K562 (cell line): ENCODE measurements around the gene LITAF.

Experiments used
- SMARCE1 ChIP-seq: fragments of 450-650 bp; IDR thresholded peaks from 2 replicates; pipeline ENCODE4 v1.7.1; 2016; ENCODE audit warnings: mild to moderate bottlenecking
- STAT5B ChIP-seq: fragments of 250-450 bp; sonication (Bioruptor Pico); IDR thresholded peaks from 2 replicates; pipeline ENCODE4 v1.8.0; 2021; ENCODE audit warnings: mild to moderate bottlenecking, inconsistent platforms
- TARDBP ChIP-seq: fragments of 450-650 bp; IDR thresholded peaks from 2 replicates; pipeline ENCODE4 v1.6.1; 2016
- ZNF518B ChIP-seq: fragments of 250-450 bp; sonication (Bioruptor Pico); IDR thresholded peaks from 2 replicates; pipeline ENCODE4 v1.5.0; 2021; ENCODE audit warnings: mild to moderate bottlenecking, moderate library complexity

DNA sequence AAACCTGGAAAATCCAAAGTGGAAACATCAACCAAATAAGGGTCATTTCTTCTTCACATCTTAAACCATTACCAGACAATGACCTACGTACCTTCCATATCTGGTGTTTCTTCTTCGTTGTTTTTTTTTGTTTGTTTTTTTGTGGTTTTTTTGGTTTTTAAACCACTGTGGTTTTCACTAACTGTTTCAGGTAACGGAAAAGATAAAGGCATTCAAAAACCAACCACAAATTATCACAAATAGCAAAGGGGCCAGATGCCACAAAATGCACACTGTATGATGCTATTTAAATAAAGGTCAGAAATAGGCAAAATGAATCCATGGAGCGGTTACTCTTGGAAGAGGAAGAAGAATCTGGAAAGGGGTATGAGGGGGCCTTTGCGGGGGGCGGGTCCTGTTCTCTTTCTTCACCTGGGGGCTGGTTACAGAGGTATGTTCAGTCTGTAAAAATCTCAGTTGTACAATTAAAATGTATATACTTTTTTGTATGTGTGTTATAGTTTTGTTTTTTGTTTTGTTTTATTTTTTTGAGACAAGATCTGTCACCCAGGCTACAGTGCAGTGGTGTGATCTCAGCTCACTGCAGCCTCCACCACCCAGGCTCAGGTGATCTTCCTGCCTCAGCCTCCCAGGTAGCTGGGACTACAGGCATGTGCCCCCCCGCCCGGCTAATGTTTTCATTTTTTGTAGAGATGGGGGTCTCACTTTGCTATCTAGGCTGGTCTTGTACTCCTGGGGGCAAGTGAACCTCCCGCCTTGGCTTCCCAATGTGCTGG is 29.6 kb downstream of the LITAF start:
- no peak for TF ChIP-seq TARDBP
- TF ChIP-seq STAT5B (CRISPR knock-in tag), result no peak
- TF ChIP-seq SMARCE1, result no peak
- TF ChIP-seq ZNF518B, result no peak
